ENCODE data around the gene CCDC110. TPM values are rescaled to one million over a fixed set of nuclear protein-coding genes. Genes with fewer than 3 reads are reported as not detected.
"Not testable (repeated sequence)": the region's sequence is repeated elsewhere in the genome, so short reads cannot be mapped to it uniquely, and the experiment has no call there.

CCDC110 gene
- under 1 TPM in 1 of 2 donors, not detected in 1; 0.10 TPM for total RNA-seq
- total RNA-seq = 0.08 to 0.35 reads per million in 2 donors

DNA sequence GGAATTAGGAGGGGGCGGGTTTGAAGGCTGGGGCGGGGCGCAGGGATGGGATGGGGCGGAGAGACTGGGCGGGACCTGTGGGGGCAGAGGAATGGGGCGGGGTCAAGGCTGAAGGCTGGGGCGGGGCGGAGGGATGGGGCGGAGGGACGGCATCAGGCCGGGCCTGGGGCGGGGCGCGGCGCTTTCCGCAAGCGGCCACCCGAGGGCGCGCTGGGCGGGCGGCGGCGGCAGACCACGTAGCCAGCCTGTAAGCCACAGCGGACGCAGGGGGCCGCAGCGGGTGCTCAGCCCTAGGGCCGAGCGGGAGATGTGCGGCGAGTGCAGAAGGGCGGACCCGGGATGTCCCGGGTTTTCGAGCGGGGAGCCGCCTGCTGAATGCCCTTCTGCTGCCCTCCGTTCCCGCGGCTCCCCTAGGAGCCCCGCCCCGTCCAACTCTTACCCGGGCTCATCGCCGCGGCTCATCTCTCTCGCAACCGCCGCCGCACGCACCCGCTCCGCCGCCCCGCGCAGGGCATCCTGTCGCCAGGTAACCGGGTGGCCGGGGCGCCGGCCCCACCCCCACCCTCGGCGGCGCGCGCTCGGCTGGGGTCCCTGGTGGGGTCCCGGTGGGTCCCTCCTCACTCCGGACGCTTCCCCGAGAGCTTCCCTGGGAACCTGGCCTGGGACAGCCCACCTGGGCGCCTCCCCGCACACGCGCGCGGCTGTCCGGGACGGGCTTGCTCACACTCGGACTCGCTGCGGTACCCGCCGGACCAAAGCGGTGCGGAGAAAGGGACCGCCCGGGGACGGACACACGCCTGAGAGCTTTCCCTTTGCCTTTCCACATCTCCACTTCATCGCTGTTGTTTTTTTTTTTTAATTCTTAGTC is at the start of gene CCDC110:
Gene CCDC110, minus strand, starts transcription at position 499 of the 868 bp plus-strand sequence. Its CDS starts 50 bp downstream, at position 449.
- H3K27ac Mint-ChIP-seq = peak within 1 kb of the TSS; percentile 60
- H3K4me1 Mint-ChIP-seq = peaks cover 13% of the 10 kb centered on the region
- peaks cover 2% of the 10 kb centered on the region for H3K27me3 Mint-ChIP-seq
- DNase-seq (peak; percentile 87 to 89 (median 87)), ATAC-seq (peak; percentile 95)
- peak within 1 kb of the TSS; percentile 90 for H3K4me3 Mint-ChIP-seq
- H3K9me3 ChIP-seq (ENCODE audit: control insufficient read depth, low read length, poor library complexity, severe bottlenecking) = no peaks in the 10 kb centered on the region
- H3K36me3 Mint-ChIP-seq (ENCODE audit: low read depth) = no peaks in the 10 kb centered on the region

DNA sequence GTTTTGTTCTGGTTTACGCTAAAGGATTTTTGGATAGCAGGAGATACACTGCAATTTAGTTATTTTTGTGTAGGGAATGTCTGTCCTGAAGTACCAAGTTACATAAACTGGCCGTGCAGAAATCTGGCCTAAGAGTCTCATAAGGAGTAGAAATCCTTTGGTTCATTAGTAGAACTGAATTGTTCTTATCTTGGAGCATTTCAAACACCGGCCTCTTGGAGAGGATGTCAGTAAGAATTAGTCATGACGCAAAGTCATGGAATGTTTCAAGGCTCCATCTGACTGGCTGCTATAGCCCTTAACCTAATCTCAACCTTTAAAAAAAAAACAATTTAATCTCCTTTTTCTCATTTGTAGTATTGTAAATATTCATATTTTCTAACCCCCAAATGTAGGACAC is 48.6 kb upstream of the CCDC110 start:
- Mint-ChIP-seq H3K27me3 (peaks cover 50% of the 10 kb centered on the region), H3K36me3 (ENCODE audit: low read depth) (no peaks in the 10 kb centered on the region), H3K4me1 (no peaks in the 10 kb centered on the region), H3K27ac (no peak overlapping the region), H3K4me3 (no peak overlapping the region)
- H3K9me3 ChIP-seq (ENCODE audit: control insufficient read depth, low read length, poor library complexity, severe bottlenecking) = no peaks in the 10 kb centered on the region
- DNase-seq (no peak), ATAC-seq (no peak)

GRCh38 chr4:185518494-185518893 is 47.0 kb upstream of the CCDC110 start:
- no peak for ATAC-seq
- peaks cover 8% of the 10 kb centered on the region for H3K4me1 Mint-ChIP-seq
- H3K9me3 ChIP-seq (ENCODE audit: control insufficient read depth, low read length, poor library complexity, severe bottlenecking) = no peaks in the 10 kb centered on the region
- no peak overlapping the region for H3K4me3 Mint-ChIP-seq
- H3K36me3 Mint-ChIP-seq (ENCODE audit: low read depth) = no peaks in the 10 kb centered on the region
- H3K27ac Mint-ChIP-seq = no peak overlapping the region
- no peak for DNase-seq
- peaks cover 52% of the 10 kb centered on the region for H3K27me3 Mint-ChIP-seq

- DNase-seq (no peak), ATAC-seq (no peak)
- Mint-ChIP-seq H3K27ac (no peak overlapping the region), H3K36me3 (ENCODE audit: low read depth) (no peaks in the 10 kb centered on the region), H3K4me3 (no peak overlapping the region), H3K27me3 (peaks cover 55% of the 10 kb centered on the region), H3K4me1 (peaks cover 10% of the 10 kb centered on the region)
- no peaks in the 10 kb centered on the region for H3K9me3 ChIP-seq (ENCODE audit: control insufficient read depth, low read length, poor library complexity, severe bottlenecking)
Observed at GRCh38 chr4:185518069-185518468, 46.5 kb upstream of the CCDC110 start.

GRCh38 chr4:185515248-185515647 is 43.7 kb upstream of the CCDC110 start:
- H3K4me3 Mint-ChIP-seq = no peak overlapping the region
- H3K27me3 Mint-ChIP-seq = peaks cover 52% of the 10 kb centered on the region
- H3K9me3 ChIP-seq (ENCODE audit: control insufficient read depth, low read length, poor library complexity, severe bottlenecking) = no peaks in the 10 kb centered on the region
- H3K36me3 Mint-ChIP-seq (ENCODE audit: low read depth) = peaks cover 2% of the 10 kb centered on the region
- DNase-seq (no peak), ATAC-seq (no peak)
- H3K4me1 Mint-ChIP-seq = peaks cover 15% of the 10 kb centered on the region
- no peak overlapping the region for H3K27ac Mint-ChIP-seq

- ATAC-seq (no peak), DNase-seq (no peak)
- peak overlapping the region; percentile 57 for H3K4me3 Mint-ChIP-seq
- H3K27ac Mint-ChIP-seq = peak overlapping the region; percentile 67
- H3K9me3 ChIP-seq (ENCODE audit: control insufficient read depth, low read length, poor library complexity, severe bottlenecking) = no peaks in the 10 kb centered on the region
- peaks cover 15% of the 10 kb centered on the region for H3K4me1 Mint-ChIP-seq
- peaks cover 2% of the 10 kb centered on the region for H3K36me3 Mint-ChIP-seq (ENCODE audit: low read depth)
- H3K27me3 Mint-ChIP-seq = peaks cover 62% of the 10 kb centered on the region
Observed at GRCh38 chr4:185514182-185514697, 42.7 kb upstream of the CCDC110 start.

DNA sequence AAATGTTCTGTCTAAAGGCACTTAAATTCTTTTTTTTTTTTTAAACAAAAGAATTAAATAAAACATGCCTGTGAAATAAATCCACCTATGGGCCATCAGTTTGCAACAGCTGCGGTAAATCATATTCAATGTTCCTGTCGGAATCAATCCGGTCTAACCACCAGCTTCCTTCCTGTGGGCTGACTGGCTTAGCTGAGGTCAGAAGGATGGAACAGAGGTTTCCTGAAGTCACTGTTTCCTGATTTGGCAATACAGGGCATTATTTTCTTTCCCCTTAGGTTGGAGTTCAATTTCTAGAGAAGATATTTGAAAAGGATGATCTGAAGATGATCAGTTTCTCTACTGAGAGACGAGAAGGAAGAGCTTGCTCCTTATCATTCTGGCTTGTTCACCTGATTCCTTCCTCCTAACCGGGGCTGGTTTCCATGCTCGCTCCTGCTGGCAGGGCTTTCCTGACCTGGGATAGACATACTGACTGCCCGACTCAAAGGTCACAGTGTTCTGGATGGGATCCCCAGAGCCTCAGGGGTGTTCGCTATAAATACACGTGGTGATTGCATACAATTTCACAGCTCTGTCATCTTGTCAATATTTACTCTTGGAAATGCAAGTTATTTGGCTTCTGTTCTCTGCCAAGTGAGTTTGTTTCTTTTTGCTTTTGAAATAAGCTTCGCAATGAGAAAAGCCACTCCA is 42.1 kb upstream of the CCDC110 start:
- peak overlapping the region; percentile 57 for H3K4me3 Mint-ChIP-seq
- no peaks in the 10 kb centered on the region for H3K9me3 ChIP-seq (ENCODE audit: control insufficient read depth, low read length, poor library complexity, severe bottlenecking)
- H3K27ac Mint-ChIP-seq = peak overlapping the region; percentile 67
- ATAC-seq (peak; percentile 65), DNase-seq (no peak)
- H3K27me3 Mint-ChIP-seq = peaks cover 64% of the 10 kb centered on the region
- H3K36me3 Mint-ChIP-seq (ENCODE audit: low read depth) = peaks cover 2% of the 10 kb centered on the region
- H3K4me1 Mint-ChIP-seq = peaks cover 15% of the 10 kb centered on the region

- H3K4me3 Mint-ChIP-seq = no peak overlapping the region
- no peak overlapping the region for H3K27ac Mint-ChIP-seq
- peaks cover 2% of the 10 kb centered on the region for H3K36me3 Mint-ChIP-seq (ENCODE audit: low read depth)
- peaks cover 16% of the 10 kb centered on the region for H3K4me1 Mint-ChIP-seq
- ATAC-seq (no peak), DNase-seq (no peak)
- no peaks in the 10 kb centered on the region for H3K9me3 ChIP-seq (ENCODE audit: control insufficient read depth, low read length, poor library complexity, severe bottlenecking)
- H3K27me3 Mint-ChIP-seq = peaks cover 73% of the 10 kb centered on the region
Observed at GRCh38 chr4:185512516-185512915, 41.0 kb upstream of the CCDC110 start.

DNA sequence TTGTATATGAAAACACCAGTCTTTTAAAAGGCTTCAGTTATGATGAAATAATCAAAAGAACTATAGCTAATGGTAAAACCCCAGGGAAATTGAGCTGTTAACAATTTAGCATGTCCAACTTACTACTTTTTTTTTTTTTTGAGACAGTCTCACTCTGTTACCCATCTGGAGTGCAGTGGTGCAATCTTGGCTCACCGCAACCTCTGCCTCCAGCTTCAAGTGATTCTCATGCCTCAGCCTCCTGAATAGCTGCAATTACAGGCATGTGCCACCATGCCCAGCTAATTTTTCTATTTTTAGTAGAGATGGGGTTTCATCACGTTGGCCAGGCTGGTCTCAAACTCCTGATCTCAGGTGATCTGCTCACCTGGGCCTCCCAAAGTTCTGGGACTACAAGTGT is 39.7 kb upstream of the CCDC110 start:
- Mint-ChIP-seq H3K4me1 (peaks cover 16% of the 10 kb centered on the region), H3K27me3 (peaks cover 72% of the 10 kb centered on the region)
- H3K9me3 ChIP-seq (ENCODE audit: control insufficient read depth, low read length, poor library complexity, severe bottlenecking); H3K36me3 Mint-ChIP-seq (ENCODE audit: low read depth); H3K4me3 Mint-ChIP-seq; H3K27ac Mint-ChIP-seq; ATAC-seq; DNase-seq: not testable (repeated sequence)

- Mint-ChIP-seq H3K4me1 (peaks cover 16% of the 10 kb centered on the region), H3K36me3 (ENCODE audit: low read depth) (peaks cover 2% of the 10 kb centered on the region), H3K27me3 (peaks cover 76% of the 10 kb centered on the region), H3K27ac (no peak overlapping the region), H3K4me3 (no peak overlapping the region)
- ATAC-seq (no peak), DNase-seq (no peak)
- no peaks in the 10 kb centered on the region for H3K9me3 ChIP-seq (ENCODE audit: control insufficient read depth, low read length, poor library complexity, severe bottlenecking)
Observed at GRCh38 chr4:185510806-185511205, 39.3 kb upstream of the CCDC110 start.

GRCh38 chr4:185508181-185508580 is 36.6 kb upstream of the CCDC110 start:
- Mint-ChIP-seq H3K36me3 (ENCODE audit: low read depth) (peaks cover 5% of the 10 kb centered on the region), H3K27me3 (peaks cover 73% of the 10 kb centered on the region), H3K4me1 (peaks cover 7% of the 10 kb centered on the region), H3K27ac (no peak overlapping the region), H3K4me3 (no peak overlapping the region)
- DNase-seq (no peak), ATAC-seq (no peak)
- no peaks in the 10 kb centered on the region for H3K9me3 ChIP-seq (ENCODE audit: control insufficient read depth, low read length, poor library complexity, severe bottlenecking)

GRCh38 chr4:185506422-185506821 is 34.9 kb upstream of the CCDC110 start:
- H3K9me3 ChIP-seq (ENCODE audit: control insufficient read depth, low read length, poor library complexity, severe bottlenecking) = no peaks in the 10 kb centered on the region
- Mint-ChIP-seq H3K27me3 (peaks cover 65% of the 10 kb centered on the region), H3K27ac (no peak overlapping the region), H3K4me1 (peaks cover 2% of the 10 kb centered on the region), H3K4me3 (no peak overlapping the region), H3K36me3 (ENCODE audit: low read depth) (peaks cover 3% of the 10 kb centered on the region)
- no peak for ATAC-seq
- DNase-seq = no peak

All from T-helper 17 cell (primary cell).